ENCODE measurements around the gene CHCHD5. TPM values are rescaled to one million over a fixed set of nuclear protein-coding genes. Genes with fewer than 3 reads are reported as not detected.

The CHCHD5 gene
- polyA plus RNA-seq, 4 donors, result 28.0 to 50.8 (median 38.8) TPM

GRCh38 chr2:112593736-112594135, 9.3 kb downstream of the CHCHD5 start:
- Histone ChIP-seq H3K4me1 (ENCODE audit: control insufficient read depth in 3 of 3, insufficient read depth in 2 of 3, low read depth in 1 of 3, low read length in 2 of 3) (no peaks in the 10 kb centered on the region), H3K27me3 (ENCODE audit: control insufficient read depth in 3 of 3, insufficient read depth in 3 of 3, low read length in 3 of 3) (no peaks in the 10 kb centered on the region), H3K27ac (ENCODE audit: low read depth in 1 of 3, low read length in 2 of 3) (no peak overlapping the region), H3K4me3 (ENCODE audit: low read depth in 1 of 3, low read length in 3 of 3) (no peak overlapping the region), H3K9me3 (ENCODE audit: control insufficient read depth in 2 of 2, insufficient read depth in 1 of 2, low read depth in 1 of 2, low read length in 1 of 2) (peaks cover 0 to 2% of the 10 kb centered on the region in 2 donors), H3K36me3 (ENCODE audit: control insufficient read depth in 3 of 3, insufficient read depth in 2 of 3, low read depth in 1 of 3, low read length in 3 of 3) (peaks cover 0 to 9% (median 0%) of the 10 kb centered on the region in 3 donors)
- 86 to 89% (median 87%) methylated on average over 4 of the region's 4 CpGs for whole genome bisulfite sequencing, 3 donors
- FAIRE-seq (no peak), DNase-seq (no peak)

GRCh38 chr2:112597537-112598322, 13.3 kb downstream of the CHCHD5 start:
- DNase-seq (no peak), FAIRE-seq (no peak)
- Histone ChIP-seq H3K9me3 (ENCODE audit: control insufficient read depth in 2 of 2, insufficient read depth in 1 of 2, low read depth in 1 of 2, low read length in 1 of 2) (peaks cover 0 to 2% of the 10 kb centered on the region in 2 donors), H3K27me3 (ENCODE audit: control insufficient read depth in 3 of 3, insufficient read depth in 3 of 3, low read length in 3 of 3) (no peaks in the 10 kb centered on the region), H3K27ac (ENCODE audit: low read depth in 1 of 3, low read length in 2 of 3) (no peak overlapping the region), H3K36me3 (ENCODE audit: control insufficient read depth in 3 of 3, insufficient read depth in 2 of 3, low read depth in 1 of 3, low read length in 3 of 3) (no peaks in the 10 kb centered on the region), H3K4me1 (ENCODE audit: control insufficient read depth in 3 of 3, insufficient read depth in 2 of 3, low read depth in 1 of 3, low read length in 2 of 3) (peaks cover 0 to 2% (median 0%) of the 10 kb centered on the region in 3 donors), H3K4me3 (ENCODE audit: low read depth in 1 of 3, low read length in 3 of 3) (no peak overlapping the region)
- 96 to 97% (median 96%) methylated on average over 10 of the region's 10 CpGs for WGBS, 3 donors

DNA sequence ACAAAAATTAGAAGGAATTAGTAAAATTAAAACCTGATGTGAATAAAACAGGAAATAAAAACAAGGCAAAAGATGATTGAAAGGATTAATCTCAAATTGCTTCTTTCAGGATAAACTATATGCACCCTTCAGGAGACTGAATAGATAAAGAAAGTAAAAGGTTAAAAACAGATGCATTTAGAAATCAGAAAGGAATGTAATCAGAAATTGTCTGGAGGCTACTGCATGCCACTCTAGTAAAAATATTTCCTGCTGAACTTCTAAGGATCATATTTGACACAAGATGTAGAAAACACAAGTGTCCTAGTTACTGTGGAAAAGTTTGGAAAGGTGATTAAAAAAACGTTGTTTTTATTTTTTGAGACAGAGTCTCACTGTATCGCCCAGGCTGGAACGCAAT, 16.2 kb downstream of the CHCHD5 start:
- Histone ChIP-seq H3K9me3 (ENCODE audit: control insufficient read depth in 2 of 2, insufficient read depth in 1 of 2, low read depth in 1 of 2, low read length in 1 of 2) (peaks cover 0 to 2% of the 10 kb centered on the region in 2 donors), H3K27ac (ENCODE audit: low read depth in 1 of 3, low read length in 2 of 3) (no peak overlapping the region), H3K4me3 (ENCODE audit: low read depth in 1 of 3, low read length in 3 of 3) (no peak overlapping the region), H3K36me3 (ENCODE audit: control insufficient read depth in 3 of 3, insufficient read depth in 2 of 3, low read depth in 1 of 3, low read length in 3 of 3) (no peaks in the 10 kb centered on the region), H3K27me3 (ENCODE audit: control insufficient read depth in 3 of 3, insufficient read depth in 3 of 3, low read length in 3 of 3) (no peaks in the 10 kb centered on the region), H3K4me1 (ENCODE audit: control insufficient read depth in 3 of 3, insufficient read depth in 2 of 3, low read depth in 1 of 3, low read length in 2 of 3) (peaks cover 0 to 2% (median 0%) of the 10 kb centered on the region in 3 donors)
- no peak for DNase-seq
- WGBS, 3 donors, result 83 to 86% (median 86%) methylated on average over 3 of the region's 3 CpGs
- FAIRE-seq, result no peak

DNA sequence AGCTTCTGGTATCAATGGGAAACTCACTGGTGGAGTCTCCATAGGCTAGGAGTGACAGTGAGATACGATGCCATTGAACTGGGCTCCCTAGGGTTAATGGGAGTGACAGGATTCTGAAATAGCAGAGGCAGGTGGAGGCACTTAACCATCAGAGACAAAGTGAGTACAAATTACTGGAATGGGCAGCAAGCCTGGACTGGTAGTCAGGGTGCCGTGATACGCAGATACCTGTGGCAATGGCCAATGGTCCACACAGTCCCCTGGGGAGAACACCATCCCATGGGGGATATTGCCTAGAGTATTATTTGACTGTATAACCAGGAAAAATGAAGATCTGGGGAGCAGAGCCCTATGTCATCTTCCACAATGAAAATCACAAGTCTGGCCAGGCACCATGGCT, 17.3 kb downstream of the CHCHD5 start:
- Histone ChIP-seq H3K27me3 (ENCODE audit: control insufficient read depth in 3 of 3, insufficient read depth in 3 of 3, low read length in 3 of 3) (no peaks in the 10 kb centered on the region), H3K27ac (ENCODE audit: low read depth in 1 of 3, low read length in 2 of 3) (no peak overlapping the region), H3K4me3 (ENCODE audit: low read depth in 1 of 3, low read length in 3 of 3) (no peak overlapping the region), H3K36me3 (ENCODE audit: control insufficient read depth in 3 of 3, insufficient read depth in 2 of 3, low read depth in 1 of 3, low read length in 3 of 3) (no peaks in the 10 kb centered on the region), H3K4me1 (ENCODE audit: control insufficient read depth in 3 of 3, insufficient read depth in 2 of 3, low read depth in 1 of 3, low read length in 2 of 3) (peaks cover 0 to 3% (median 2%) of the 10 kb centered on the region in 3 donors), H3K9me3 (ENCODE audit: control insufficient read depth in 2 of 2, insufficient read depth in 1 of 2, low read depth in 1 of 2, low read length in 1 of 2) (peaks cover 0 to 2% of the 10 kb centered on the region in 2 donors)
- FAIRE-seq (no peak), DNase-seq (no peak)
- 93 to 100% (median 96%) methylated on average over 3 of the region's 3 CpGs for WGBS, 3 donors

- FAIRE-seq, result no peak
- H3K4me1 ChIP-seq (ENCODE audit: control insufficient read depth in 3 of 3, insufficient read depth in 2 of 3, low read depth in 1 of 3, low read length in 2 of 3), result peaks cover 0 to 3% (median 2%) of the 10 kb centered on the region in 3 donors
- DNase-seq, result no peak
- no peak overlapping the region for H3K4me3 ChIP-seq (ENCODE audit: low read depth in 1 of 3, low read length in 3 of 3)
- H3K27me3 ChIP-seq (ENCODE audit: control insufficient read depth in 3 of 3, insufficient read depth in 3 of 3, low read length in 3 of 3), result no peaks in the 10 kb centered on the region
- no peak overlapping the region for H3K27ac ChIP-seq (ENCODE audit: low read depth in 1 of 3, low read length in 2 of 3)
- WGBS, 3 donors, result 84 to 93% (median 92%) methylated on average over 3 of the region's 3 CpGs
- no peaks in the 10 kb centered on the region for H3K36me3 ChIP-seq (ENCODE audit: control insufficient read depth in 3 of 3, insufficient read depth in 2 of 3, low read depth in 1 of 3, low read length in 3 of 3)
- H3K9me3 ChIP-seq (ENCODE audit: control insufficient read depth in 2 of 2, insufficient read depth in 1 of 2, low read depth in 1 of 2, low read length in 1 of 2), result peaks cover 0 to 3% of the 10 kb centered on the region in 2 donors
Observed at GRCh38 chr2:112602917-112603316, 18.5 kb downstream of the CHCHD5 start.

- Histone ChIP-seq H3K4me3 (ENCODE audit: low read depth in 1 of 3, low read length in 3 of 3) (no peak overlapping the region), H3K27me3 (ENCODE audit: control insufficient read depth in 3 of 3, insufficient read depth in 3 of 3, low read length in 3 of 3) (no peaks in the 10 kb centered on the region), H3K9me3 (ENCODE audit: control insufficient read depth in 2 of 2, insufficient read depth in 1 of 2, low read depth in 1 of 2, low read length in 1 of 2) (peaks cover 0 to 3% of the 10 kb centered on the region in 2 donors), H3K36me3 (ENCODE audit: control insufficient read depth in 3 of 3, insufficient read depth in 2 of 3, low read depth in 1 of 3, low read length in 3 of 3) (no peaks in the 10 kb centered on the region), H3K27ac (ENCODE audit: low read depth in 1 of 3, low read length in 2 of 3) (no peak overlapping the region), H3K4me1 (ENCODE audit: control insufficient read depth in 3 of 3, insufficient read depth in 2 of 3, low read depth in 1 of 3, low read length in 2 of 3) (peaks cover 0 to 3% (median 2%) of the 10 kb centered on the region in 3 donors)
- FAIRE-seq (no peak), DNase-seq (no peak)
- 67 to 86% (median 83%) methylated on average over 2 of the region's 2 CpGs for WGBS, 3 donors
Observed at GRCh38 chr2:112603731-112604130, 19.3 kb downstream of the CHCHD5 start.

DNA sequence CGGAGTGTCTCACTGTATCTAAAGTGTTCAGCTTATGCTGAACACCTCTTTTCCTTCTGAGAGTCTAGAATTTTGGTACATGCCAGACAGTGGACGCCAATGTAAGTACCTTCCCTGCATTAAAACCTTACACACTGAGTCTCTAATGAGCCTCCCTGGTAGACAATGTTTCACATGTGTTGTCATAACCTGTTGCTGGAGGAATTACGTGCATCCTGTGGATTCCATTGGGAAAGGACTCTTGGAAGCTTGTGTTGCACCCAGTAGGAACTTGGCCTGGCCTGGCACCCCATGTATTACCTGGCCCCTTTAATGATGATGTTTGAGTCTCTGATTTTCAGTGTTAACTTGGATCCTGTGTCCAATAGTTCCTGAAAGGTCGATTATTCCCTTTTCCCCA, 20.5 kb downstream of the CHCHD5 start:
- no peak overlapping the region for H3K4me3 ChIP-seq (ENCODE audit: low read depth in 1 of 3, low read length in 3 of 3)
- peaks cover 0 to 3% of the 10 kb centered on the region in 2 donors for H3K9me3 ChIP-seq (ENCODE audit: control insufficient read depth in 2 of 2, insufficient read depth in 1 of 2, low read depth in 1 of 2, low read length in 1 of 2)
- peaks cover 0 to 3% (median 2%) of the 10 kb centered on the region in 3 donors for H3K4me1 ChIP-seq (ENCODE audit: control insufficient read depth in 3 of 3, insufficient read depth in 2 of 3, low read depth in 1 of 3, low read length in 2 of 3)
- H3K27me3 ChIP-seq (ENCODE audit: control insufficient read depth in 3 of 3, insufficient read depth in 3 of 3, low read length in 3 of 3), result no peaks in the 10 kb centered on the region
- FAIRE-seq, result no peak
- no peaks in the 10 kb centered on the region for H3K36me3 ChIP-seq (ENCODE audit: control insufficient read depth in 3 of 3, insufficient read depth in 2 of 3, low read depth in 1 of 3, low read length in 3 of 3)
- no peak for DNase-seq
- WGBS, 3 donors, result 63 to 85% (median 83%) methylated on average over 4 of the region's 4 CpGs
- H3K27ac ChIP-seq (ENCODE audit: low read depth in 1 of 3, low read length in 2 of 3), result no peak overlapping the region

- H3K27me3 ChIP-seq (ENCODE audit: control insufficient read depth in 3 of 3, insufficient read depth in 3 of 3, low read length in 3 of 3), result no peaks in the 10 kb centered on the region
- DNase-seq, result no peak
- peaks cover 0 to 3% (median 0%) of the 10 kb centered on the region in 3 donors for H3K4me1 ChIP-seq (ENCODE audit: control insufficient read depth in 3 of 3, insufficient read depth in 2 of 3, low read depth in 1 of 3, low read length in 2 of 3)
- H3K9me3 ChIP-seq (ENCODE audit: control insufficient read depth in 2 of 2, insufficient read depth in 1 of 2, low read depth in 1 of 2, low read length in 1 of 2), result peaks cover 0 to 3% of the 10 kb centered on the region in 2 donors
- peak overlapping the region in 1 of 3 donors; percentile 79 for H3K27ac ChIP-seq (ENCODE audit: low read depth in 1 of 3, low read length in 2 of 3)
- no peak for FAIRE-seq
- no peaks in the 10 kb centered on the region for H3K36me3 ChIP-seq (ENCODE audit: control insufficient read depth in 3 of 3, insufficient read depth in 2 of 3, low read depth in 1 of 3, low read length in 3 of 3)
- no peak overlapping the region for H3K4me3 ChIP-seq (ENCODE audit: low read depth in 1 of 3, low read length in 3 of 3)
- 87 to 95% (median 94%) methylated on average over 5 of the region's 5 CpGs for WGBS, 3 donors
Observed at GRCh38 chr2:112605926-112606325, 21.5 kb downstream of the CHCHD5 start.
